HG03103 (cell line): Measurements from ENCODE around the gene CCNB2.

Experiments
- ATAC-seq: cut with Tn5 transposase; IDR thresholded peaks from one replicate; pipeline ENCODE4 v1.9.1; 2021; ENCODE audit warnings: low read depth; ENCODE audit not compliant: unreplicated experiment

The CCNB2 gene

DNA sequence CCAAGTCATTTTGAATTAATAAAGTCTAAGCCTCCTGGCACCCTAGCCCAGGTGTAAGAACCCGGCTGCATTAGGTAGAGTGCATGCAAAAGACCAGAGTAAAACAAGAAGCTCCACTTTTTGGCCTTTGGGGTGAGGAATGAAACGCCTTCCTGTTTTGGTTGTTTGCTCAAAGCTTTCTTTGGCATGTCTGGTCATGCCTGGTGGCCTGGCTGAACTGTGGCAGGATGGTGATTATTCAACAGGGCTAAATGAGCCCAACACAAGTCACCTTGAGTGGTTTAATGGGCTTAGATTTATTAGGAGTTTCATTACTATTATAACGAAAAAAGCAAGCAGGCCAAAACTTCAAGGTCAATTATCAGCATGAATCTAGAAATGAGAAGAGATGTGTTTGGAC, 60.8 kb downstream of the CCNB2 start:
- no peak for ATAC-seq

DNA sequence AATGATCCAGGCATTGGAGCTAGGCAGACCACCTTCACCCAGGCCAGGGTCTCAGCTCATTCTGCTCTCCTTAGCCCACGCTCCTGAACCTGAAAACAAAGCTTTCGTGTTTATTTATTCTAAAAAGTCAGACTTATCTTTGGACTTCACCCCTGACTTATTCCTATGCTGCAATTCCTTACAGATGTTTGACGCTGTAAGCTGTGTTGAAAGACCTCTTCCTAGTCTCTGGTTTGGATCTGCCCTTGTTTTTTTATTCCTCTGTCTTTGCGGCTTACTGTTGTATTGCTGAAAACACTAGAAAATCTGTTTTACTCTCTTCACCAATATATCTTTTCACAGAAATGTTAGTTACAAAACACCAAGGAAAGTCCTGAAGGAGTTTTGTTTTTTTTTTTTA, 61.2 kb downstream of the CCNB2 start:
- no peak for ATAC-seq

- no peak for ATAC-seq
Measured at GRCh38 chr15:59166601-59167265, 61.8 kb downstream of the CCNB2 start.

DNA sequence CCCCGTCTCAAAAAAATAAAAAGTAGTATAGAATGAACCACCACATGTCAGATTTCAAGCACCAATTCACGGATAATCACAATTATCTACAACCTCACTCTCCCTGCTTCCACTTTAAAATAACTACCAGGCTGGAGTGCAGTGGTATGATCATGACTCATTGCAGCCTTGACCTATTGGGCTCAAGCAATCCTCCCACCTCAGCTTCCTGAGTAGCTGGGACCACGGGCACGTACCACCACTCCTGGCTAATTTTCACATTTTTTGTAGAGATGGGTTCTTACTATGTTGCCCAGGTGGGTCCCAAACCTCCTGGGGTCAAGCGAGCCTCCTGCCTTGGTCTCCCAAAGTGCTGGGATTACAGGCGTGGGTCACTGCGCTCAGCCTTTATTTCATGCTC, 63.6 kb downstream of the CCNB2 start:
- no peak for ATAC-seq

DNA sequence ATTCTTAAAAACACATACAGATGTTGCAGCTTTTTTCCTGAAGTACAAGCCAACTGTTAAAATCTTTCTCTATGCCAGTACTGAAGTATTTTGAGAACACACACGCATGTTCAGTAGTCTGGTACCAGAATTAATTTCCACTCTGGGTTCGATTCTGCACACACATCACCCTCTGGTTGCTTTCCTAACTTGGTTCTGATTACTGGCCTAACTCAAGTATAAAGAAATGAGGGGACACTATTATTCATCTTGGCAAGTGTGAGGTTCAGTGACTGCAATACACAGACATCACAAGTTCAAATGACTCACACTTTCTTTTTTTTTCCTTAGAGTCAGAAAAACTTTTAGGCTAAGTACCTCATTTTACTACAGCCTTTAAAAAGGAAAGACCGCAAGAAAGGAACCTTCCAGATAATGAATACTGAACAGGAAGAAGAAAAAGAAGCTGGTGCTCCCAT, 64.3 kb downstream of the CCNB2 start:
- ATAC-seq = no peak

DNA sequence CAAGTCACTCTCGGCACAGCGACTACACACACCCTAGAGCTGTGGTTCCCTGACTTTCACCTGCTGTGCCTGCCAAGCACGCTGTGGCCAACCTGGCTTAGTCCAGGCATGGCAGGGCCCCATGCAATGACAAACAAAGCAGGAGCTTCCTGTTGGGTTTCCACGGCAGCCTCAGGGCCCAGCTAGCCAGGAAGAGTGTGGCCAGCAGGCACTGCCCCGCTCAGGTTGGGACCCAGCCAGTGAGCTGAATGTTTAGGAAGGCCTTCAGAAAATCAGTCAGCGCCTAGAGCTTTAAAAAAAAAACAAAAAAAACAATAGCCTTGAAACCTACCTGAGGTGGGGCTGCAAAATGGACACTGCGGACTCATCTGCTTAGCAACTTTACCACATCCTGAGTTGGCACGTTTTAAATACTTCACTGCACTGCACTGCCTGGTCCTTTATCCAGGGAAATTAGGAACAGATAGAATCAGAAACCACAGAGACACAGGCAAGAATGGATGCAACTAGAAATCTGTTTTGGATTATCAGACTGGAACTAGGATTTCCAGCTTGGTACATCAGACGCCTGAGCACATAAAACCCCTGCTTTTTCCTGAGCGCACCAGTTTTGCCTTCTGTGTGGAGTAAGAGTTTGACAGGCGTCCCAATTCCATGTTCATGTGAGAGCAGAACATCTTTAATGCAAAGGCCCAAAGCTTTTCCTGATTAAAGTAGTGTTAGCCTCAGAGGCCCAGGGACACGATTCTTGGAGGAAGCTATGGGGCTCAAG, 65.5 kb downstream of the CCNB2 start:
- no peak for ATAC-seq

- ATAC-seq = no peak
Measured at GRCh38 chr15:59171067-59171397, 66.1 kb downstream of the CCNB2 start.

DNA sequence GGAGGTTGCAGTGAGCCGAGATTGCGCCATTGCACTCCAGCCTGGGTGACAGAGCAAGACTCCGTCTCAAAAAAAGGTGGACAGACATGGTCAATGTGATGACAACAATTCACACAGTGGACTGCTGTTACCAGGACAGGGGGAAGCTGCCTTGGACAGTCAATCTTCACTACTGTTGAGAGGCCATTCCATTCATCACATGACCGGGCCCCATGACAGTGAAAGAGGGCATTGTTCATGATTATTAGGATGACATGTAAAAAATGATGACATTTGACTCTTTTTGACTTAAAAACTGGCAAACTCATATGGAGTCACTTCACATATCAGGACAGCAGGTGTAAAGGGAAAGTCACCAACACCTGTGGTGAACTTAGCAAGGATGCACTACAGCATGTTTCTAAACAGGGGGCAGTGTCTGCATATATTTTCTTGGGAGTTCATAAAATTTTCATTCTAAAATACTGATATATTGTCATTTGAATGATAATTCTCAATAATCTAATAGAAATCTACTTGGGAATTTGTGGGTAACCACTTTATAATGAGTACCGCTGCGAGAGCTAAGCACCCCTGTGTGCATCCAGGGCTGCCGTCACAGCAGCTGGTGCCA, 67.4 kb downstream of the CCNB2 start:
- ATAC-seq = no peak

- ATAC-seq = no peak
Measured at GRCh38 chr15:59173194-59173593, 68.2 kb downstream of the CCNB2 start.

- no peak for ATAC-seq
Measured at GRCh38 chr15:59174151-59174834, 69.3 kb downstream of the CCNB2 start.
